Thyroid gland (tissue), 4 donors: ENCODE results near the gene CIAO3. TPM values are rescaled to one million over a fixed set of nuclear protein-coding genes. Genes with fewer than 3 reads are reported as not detected.

ENCODE experiments used
- DNase-seq, 2 donors: peaks; one replicate each; pipeline ENCODE4 v3.0.0-alpha.2; 2019
- H3K27ac ChIP-seq, 3 donors: fragments of 200-600 bp; sonication (generic); 1 replicate in 2 of 3; 2 replicates in 1 of 3; pipeline ENCODE4 v1.5.1; 2016 to 2019; ENCODE audit warnings: mild to moderate bottlenecking in 1 of 3, moderate library complexity in 1 of 3
- H3K27me3 ChIP-seq: fragments of 200-600 bp; sonication (generic); one replicate; pipeline ENCODE4 v1.5.1; 2019
- H3K36me3 ChIP-seq, 2 donors: fragments of 200-600 bp; sonication (generic); one replicate each; pipeline ENCODE4 v1.5.1; 2016 to 2019
- H3K4me1 ChIP-seq, 2 donors: fragments of 200-600 bp; sonication (generic); one replicate each; pipeline ENCODE4 v1.5.1; 2017 to 2019
- H3K4me3 ChIP-seq, 3 donors: fragments of 200-600 bp; sonication (generic); replicated peaks in 1 of 3; 1 replicate in 2 of 3; 2 replicates in 1 of 3; pipeline ENCODE4 v1.5.1; 2016; ENCODE audit warnings: mild to moderate bottlenecking in 1 of 3
- H3K9me3 ChIP-seq: fragments of 200-600 bp; sonication (generic); one replicate; pipeline ENCODE4 v1.5.1; 2017
- POLR2A ChIP-seq, 2 donors: fragments of 450-650 bp; IDR thresholded peaks; one replicate each; pipeline ENCODE4 v1.6.1; 2017; ENCODE audit warnings: antibody characterized with exemption in 2 of 2, mild to moderate bottlenecking in 2 of 2, moderate library complexity in 1 of 2
- WGBS, 2 donors: methylation state at CpG; one replicate each; pipeline ENCODE4 v1.1.5; 2017; 5-methylcytosine and 5-hydroxymethylcytosine counted together
- intact Hi-C: fragments of 100-400 bp; cut with DNase I; formaldehyde crosslinking; loops from one replicate; pipeline ENCODE4 v1.15.1; 2023
- total RNA-seq, 4 donors: library from RNA; depleted of rRNA; stranded (reverse); fragments of >200 nt; gene quantifications; one replicate each; pipeline ENCODE4 v1.2.3, GENCODE V29; 2016
- TF ChIP-seq, protein P1 (sequence below), 6 experiments: fragments of 200-600 bp in 3 of 6; fragments of 450-650 bp in 3 of 6; sonication (generic) in 3 of 6; IDR thresholded peaks; one replicate each; pipeline ENCODE4 v1.5.1; 2016 to 2019; ENCODE audit warnings: antibody characterized with exemption in 6 of 6, mild to moderate bottlenecking in 2 of 6, inconsistent platforms in 1 of 6, moderate library complexity in 1 of 6

Gene CIAO3
- total RNA-seq, 4 donors from 2014 or later: 38.7 to 53.8 (median 44.6) TPM

DNA sequence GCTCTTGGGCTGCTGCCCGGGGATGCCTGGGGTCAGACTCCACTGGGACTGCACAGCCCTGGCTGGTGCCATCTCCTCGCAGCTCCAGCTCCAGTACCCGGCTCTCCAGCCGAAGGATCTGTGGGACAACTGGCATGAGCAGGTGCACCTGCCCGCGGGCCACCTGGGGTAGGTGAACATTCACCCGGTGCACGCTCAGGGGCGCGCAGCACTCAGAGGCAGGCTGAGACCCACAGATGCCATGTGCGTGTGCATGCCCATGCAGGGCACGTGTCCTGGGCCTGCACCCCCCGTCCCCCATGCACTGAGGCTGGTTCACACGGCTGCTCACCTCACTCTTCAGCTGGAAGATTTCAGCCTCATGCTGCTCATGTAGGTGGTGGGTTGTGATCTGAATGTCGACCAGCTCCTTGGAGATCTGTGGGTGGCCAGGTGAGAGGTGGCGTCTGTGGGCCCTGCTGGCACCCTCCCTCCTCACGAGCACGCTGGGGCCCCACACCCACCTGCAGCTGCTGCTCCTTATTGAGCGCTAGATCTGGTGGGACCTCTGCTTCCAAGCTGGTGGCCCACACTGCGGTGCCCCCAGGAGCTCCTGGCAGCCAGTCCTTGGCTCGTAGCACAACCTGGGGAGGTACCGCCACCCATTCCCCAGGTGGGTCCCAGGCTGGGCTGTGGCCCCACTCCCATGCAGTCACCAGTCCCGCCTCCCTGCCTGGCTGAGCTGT, 15.2 kb downstream of the CIAO3 start:
- H3K9me3 ChIP-seq: no peaks in the 10 kb centered on the region
- intact Hi-C loops: no loop called here
- no peak overlapping the region for H3K27ac ChIP-seq
- no peaks in the 10 kb centered on the region for H3K27me3 ChIP-seq
- TF ChIP-seq POLR2A (IDR thresholded peaks at IDR 0.05): no peak
- TF ChIP-seq, protein P1, sequence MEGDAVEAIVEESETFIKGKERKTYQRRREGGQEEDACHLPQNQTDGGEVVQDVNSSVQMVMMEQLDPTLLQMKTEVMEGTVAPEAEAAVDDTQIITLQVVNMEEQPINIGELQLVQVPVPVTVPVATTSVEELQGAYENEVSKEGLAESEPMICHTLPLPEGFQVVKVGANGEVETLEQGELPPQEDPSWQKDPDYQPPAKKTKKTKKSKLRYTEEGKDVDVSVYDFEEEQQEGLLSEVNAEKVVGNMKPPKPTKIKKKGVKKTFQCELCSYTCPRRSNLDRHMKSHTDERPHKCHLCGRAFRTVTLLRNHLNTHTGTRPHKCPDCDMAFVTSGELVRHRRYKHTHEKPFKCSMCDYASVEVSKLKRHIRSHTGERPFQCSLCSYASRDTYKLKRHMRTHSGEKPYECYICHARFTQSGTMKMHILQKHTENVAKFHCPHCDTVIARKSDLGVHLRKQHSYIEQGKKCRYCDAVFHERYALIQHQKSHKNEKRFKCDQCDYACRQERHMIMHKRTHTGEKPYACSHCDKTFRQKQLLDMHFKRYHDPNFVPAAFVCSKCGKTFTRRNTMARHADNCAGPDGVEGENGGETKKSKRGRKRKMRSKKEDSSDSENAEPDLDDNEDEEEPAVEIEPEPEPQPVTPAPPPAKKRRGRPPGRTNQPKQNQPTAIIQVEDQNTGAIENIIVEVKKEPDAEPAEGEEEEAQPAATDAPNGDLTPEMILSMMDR (IDR thresholded peaks at IDR 0.05): no peak
- no peak for DNase-seq
- no peak overlapping the region for H3K4me3 ChIP-seq
- 54 to 63% methylated on average over 4 to 5 of the region's 23 CpGs for WGBS, 2 donors
- H3K36me3 ChIP-seq: no peaks in the 10 kb centered on the region
- peaks cover 29 to 36% of the 10 kb centered on the region in 2 donors for H3K4me1 ChIP-seq

- Histone ChIP-seq H3K9me3 (no peaks in the 10 kb centered on the region), H3K27me3 (no peaks in the 10 kb centered on the region), H3K27ac (no peak overlapping the region), H3K36me3 (no peaks in the 10 kb centered on the region), H3K4me1 (peaks cover 34 to 41% of the 10 kb centered on the region in 2 donors), H3K4me3 (no peak overlapping the region)
- DNase-seq: no peak
- no peak for TF ChIP-seq POLR2A (IDR thresholded peaks at IDR 0.05)
- TF ChIP-seq, protein P1 (IDR thresholded peaks at IDR 0.05): no peak
- WGBS, 2 donors: 68% methylated on average over 5 of the region's 7 CpGs; no CpG with 5 or more reads in 1 of the 2 donors
- intact Hi-C loops: no loop called here
Observed at GRCh38 chr16:725041-725376, 15.8 kb downstream of the CIAO3 start.

- no peaks in the 10 kb centered on the region for H3K9me3 ChIP-seq
- WGBS, 2 donors: 76 to 77% methylated on average over 12 to 15 of the region's 29 CpGs
- H3K4me1 ChIP-seq: peaks cover 37 to 45% of the 10 kb centered on the region in 2 donors
- no peak overlapping the region for H3K27ac ChIP-seq
- DNase-seq: no peak
- intact Hi-C loops: no loop called here
- H3K36me3 ChIP-seq: no peaks in the 10 kb centered on the region
- no peak overlapping the region for H3K4me3 ChIP-seq
- TF ChIP-seq POLR2A (IDR thresholded peaks at IDR 0.05): no peak
- TF ChIP-seq, protein P1 (IDR thresholded peaks at IDR 0.05): no peak
- no peaks in the 10 kb centered on the region for H3K27me3 ChIP-seq
Observed at GRCh38 chr16:724188-725040, 16.4 kb downstream of the CIAO3 start.

DNA sequence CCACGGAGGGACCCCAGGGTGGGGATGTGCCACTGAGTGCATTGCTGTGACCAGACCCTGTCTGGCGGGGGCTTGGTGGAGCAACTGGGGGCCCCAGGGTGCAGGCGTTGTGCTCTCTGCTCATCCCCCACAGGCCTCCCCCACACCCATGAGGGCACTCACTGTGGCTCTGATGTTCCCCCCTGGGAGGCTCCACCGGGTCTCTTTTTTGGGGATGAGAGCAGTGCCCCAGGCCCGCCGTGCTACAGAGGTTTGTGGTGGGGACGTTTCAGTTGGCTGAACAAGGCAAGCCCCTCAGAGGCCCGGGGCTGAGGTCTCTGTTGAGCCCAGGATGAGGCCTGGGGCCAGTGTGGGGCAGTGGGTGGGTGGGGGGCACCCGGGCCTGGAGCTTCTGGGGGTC, 17.1 kb downstream of the CIAO3 start:
- no peaks in the 10 kb centered on the region for H3K36me3 ChIP-seq
- no peak overlapping the region for H3K4me3 ChIP-seq
- TF ChIP-seq, protein P1 (IDR thresholded peaks at IDR 0.05): no peak
- no peak for TF ChIP-seq POLR2A (IDR thresholded peaks at IDR 0.05)
- H3K27ac ChIP-seq: no peak overlapping the region
- DNase-seq: no peak
- intact Hi-C loops: no loop called here
- WGBS, 2 donors: 90 to 94% methylated on average over 2 to 6 of the region's 9 CpGs
- H3K4me1 ChIP-seq: peaks cover 33 to 49% of the 10 kb centered on the region in 2 donors
- no peaks in the 10 kb centered on the region for H3K27me3 ChIP-seq
- H3K9me3 ChIP-seq: no peaks in the 10 kb centered on the region
